Endothelial cell of umbilical vein (primary cell): ENCODE results near the gene TMEFF2. TPM values are rescaled to one million over a fixed set of nuclear protein-coding genes. Genes with fewer than 3 reads are reported as not detected.
"Not testable (repeated sequence)": the region's sequence is repeated elsewhere in the genome, so short reads cannot be mapped to it uniquely, and the experiment has no call there.

Source experiments
- BruUV-seq: library from RNA; stranded (reverse); fragments of 400-500 nt; replicated peaks from 2 replicates; lab custom pipeline; 2021; lab: Mats Ljungman, UMichigan
- CTCF ChIA-PET: fragments of 300-600, 350-600 bp; sonication (Branson Sonifier 250); formaldehyde crosslinking; loops from one replicate; lab custom pipeline; 2021; ENCODE audit warnings: antibody characterized with exemption, inconsistent platforms; lab: Charles Lee
- POLR2A ChIA-PET: fragments of 300-600, 350-600 bp; sonication (Branson Sonifier 250); formaldehyde crosslinking; loops from one replicate; lab custom pipeline; 2021; ENCODE audit warnings: antibody characterized with exemption, inconsistent platforms; lab: Charles Lee
- DNase-seq: peaks from one replicate; pipeline ENCODE4 v3.0.0-alpha.2; 2011; ENCODE audit warnings: low read depth, low spot score
- FAIRE-seq: peaks from 2 replicates; lab custom pipeline; 2011; peaks lifted over from hg19 to GRCh38; lab: Jason Lieb, UNC
- H2AFZ ChIP-seq: 2 replicates; pipeline ENCODE4 v1.6.0; 2012; ENCODE audit warnings: low read depth, low read length, control low read depth, inconsistent platforms
- H3K27ac ChIP-seq: 2 replicates; pipeline ENCODE4 v1.5.1; 2011; ENCODE audit warnings: low read depth, mild to moderate bottlenecking, control low read depth, low read length, moderate library complexity; ENCODE audit not compliant: insufficient read depth
- H3K27me3 ChIP-seq, 2 experiments: 2 replicates each; pipeline versions ENCODE4 v1.6.0 to v1.6.1; 2011; ENCODE audit warnings: low read length in 2 of 2, mixed read lengths in 1 of 2; ENCODE audit not compliant: control insufficient read depth in 2 of 2, insufficient read depth in 2 of 2
- H3K36me3 ChIP-seq, 2 experiments: 2 replicates in 1 of 2; 3 replicates in 1 of 2; pipeline ENCODE4 v1.5.1; 2011; ENCODE audit warnings: low read length in 2 of 2, mild to moderate bottlenecking in 1 of 2, moderate library complexity in 1 of 2; ENCODE audit not compliant: control insufficient read depth in 2 of 2, insufficient read depth in 2 of 2; ENCODE audit errors: extremely low read depth in 1 of 2
- H3K4me1 ChIP-seq: 3 replicates; pipeline ENCODE4 v1.5.1; 2011; ENCODE audit warnings: mild to moderate bottlenecking, low read length; ENCODE audit not compliant: control insufficient read depth, insufficient read depth; ENCODE audit errors: extremely low read depth
- H3K4me2 ChIP-seq: 2 replicates; pipeline ENCODE4 v1.6.1; 2011; ENCODE audit warnings: low read length, control low read depth, mixed read lengths; ENCODE audit not compliant: insufficient read depth
- H3K4me3 ChIP-seq, 3 experiments: fragments of 200-600 bp in 1 of 3; sonication (generic), shearing (Covaris generic) in 1 of 3; replicated peaks in 1 of 3; 2 replicates each; pipeline ENCODE4 v1.5.1; 2011 to 2016; ENCODE audit warnings: control low read depth in 3 of 3, low read length in 3 of 3, mild to moderate bottlenecking in 2 of 3, inconsistent platforms in 1 of 3, low read depth in 1 of 3, moderate library complexity in 1 of 3; ENCODE audit not compliant: insufficient read depth in 1 of 3
- H3K79me2 ChIP-seq: 2 replicates; pipeline ENCODE4 v1.6.0; 2012; ENCODE audit warnings: low read length, inconsistent platforms; ENCODE audit not compliant: control insufficient read depth, insufficient read depth
- H3K9ac ChIP-seq: replicated peaks from 2 replicates; pipeline ENCODE3; 2011; ENCODE audit warnings: low read length, control low read depth; ENCODE audit not compliant: insufficient read depth; ENCODE audit errors: extremely low read depth
- H3K9me1 ChIP-seq: replicated peaks from 3 replicates; pipeline ENCODE4 v1.6.0; 2011; ENCODE audit warnings: mild to moderate bottlenecking, low read length; ENCODE audit not compliant: control insufficient read depth, insufficient read depth; ENCODE audit errors: extremely low read depth
- H3K9me3 ChIP-seq: replicated peaks from 2 replicates; pipeline ENCODE4 v1.5.1; 2012; ENCODE audit warnings: low read length, inconsistent platforms; ENCODE audit not compliant: control insufficient read depth, insufficient read depth
- H4K20me1 ChIP-seq: replicated peaks from 2 replicates; pipeline ENCODE3; 2011; ENCODE audit warnings: mild to moderate bottlenecking, low read length; ENCODE audit not compliant: control insufficient read depth, insufficient read depth; ENCODE audit errors: extremely low read depth
- CTCF ChIP-seq, 2 donors: IDR thresholded peaks; 1 replicate in 1 of 2; 2 replicates in 1 of 2; pipeline ENCODE4 v1.5.1; 2011; ENCODE audit warnings: low read length in 2 of 2, mild to moderate bottlenecking in 2 of 2, moderate library complexity in 2 of 2, control low read depth in 1 of 2, inconsistent platforms in 1 of 2, low read depth in 1 of 2; ENCODE audit not compliant: insufficient read depth in 1 of 2; ENCODE audit errors: extremely low read depth in 1 of 2
- EZH2 ChIP-seq: IDR thresholded peaks from 2 replicates; pipeline ENCODE4 v1.6.1; 2012; ENCODE audit warnings: borderline replicate concordance, low read depth, mild to moderate bottlenecking, moderate library complexity, low read length, inconsistent platforms; ENCODE audit not compliant: severe bottlenecking
- FOS ChIP-seq: IDR thresholded peaks from 2 replicates; pipeline ENCODE4 v1.6.1; 2011; ENCODE audit warnings: mild to moderate bottlenecking, low read length, moderate library complexity, borderline replicate concordance; ENCODE audit not compliant: insufficient read depth
- GATA2 ChIP-seq: IDR thresholded peaks from 2 replicates; pipeline ENCODE4 v1.7.0; 2011; ENCODE audit warnings: low read depth, mild to moderate bottlenecking, moderate library complexity, mixed read lengths, low read length; ENCODE audit not compliant: insufficient read length, insufficient read depth
- JUN ChIP-seq: IDR thresholded peaks from 2 replicates; pipeline ENCODE4 v1.6.1; 2011; ENCODE audit warnings: borderline replicate concordance, low read depth; ENCODE audit not compliant: insufficient read length, insufficient read depth
- MAX ChIP-seq: IDR thresholded peaks from 2 replicates; pipeline ENCODE4 v1.6.1; 2011; ENCODE audit not compliant: insufficient read depth, insufficient read length
- MYC ChIP-seq: IDR thresholded peaks from one replicate; pipeline ENCODE4 v1.6.1; 2011; ENCODE audit warnings: mild to moderate bottlenecking, low read depth, low read length
- POLR2A ChIP-seq: IDR thresholded peaks from 2 replicates; pipeline ENCODE4 v1.6.1; 2012; ENCODE audit warnings: low read depth, mild to moderate bottlenecking, control low read depth, low read length
- POLR2AphosphoS5 ChIP-seq: IDR thresholded peaks from 2 replicates; pipeline ENCODE4 v1.6.1; 2012; ENCODE audit warnings: low read depth, mild to moderate bottlenecking, control low read depth, low read length, moderate library complexity; ENCODE audit not compliant: insufficient read depth
- dilution Hi-C: fragments of 300-500 bp; cut with MboI; formaldehyde crosslinking; loops from one replicate; pipeline ENCODE4 v1.15.0; 2019; ENCODE audit warnings: low sequenced_read_pairs; ENCODE audit not compliant: extremely low pct_ligation_motif_present
- intact Hi-C: fragments of 100-400 bp; cut with micrococcal nuclease; formaldehyde crosslinking; loops from one replicate; pipeline ENCODE4 v1.10.0; 2022
- polyA plus RNA-seq, 4 experiments: library from polyadenylated mRNA; depleted of rRNA in 3 of 4; stranded (reverse) in 3 of 4; unstranded in 1 of 4; fragments of >200 nt; gene quantifications; 2 replicates each; pipeline versions ENCODE4 v1.2.1 to v1.2.3, GENCODE V29; 2011 to 2012; ENCODE audit warnings: missing spikeins in 1 of 4
- total RNA-seq: library from RNA; stranded (reverse); gene quantifications from 2 replicates; pipeline ENCODE4 v1.2.3, GENCODE V29; 2021

TMEFF2 gene
- total and polyA plus RNA-seq, 2 donors (not counting 3 experiments of a cell fraction or from before 2014, with no cell fraction given), result 0.18 to 0.20 TPM

GRCh38 chr2:192117705-192118104 lies 77.0 kb downstream of the TMEFF2 start:
- H3K27me3 ChIP-seq, result no peaks in the 10 kb centered on the region
- no peak overlapping the region for H3K4me3 ChIP-seq
- intact Hi-C loops (no loop called here), dilution Hi-C loops (no loop called here)
- no peaks in the 10 kb centered on the region for H3K4me1 ChIP-seq
- no peak for TF ChIP-seq POLR2AphosphoS5
- TF ChIP-seq CTCF (IDR thresholded peaks at IDR 0.05; ENCODE audit: extremely low read depth in 1 of 2, insufficient read depth in 1 of 2, low read depth in 1 of 2, low read length in 2 of 2), result no peak
- no peak for TF ChIP-seq GATA2
- TF ChIP-seq MYC, result no peak
- no peak for TF ChIP-seq FOS
- TF ChIP-seq POLR2A, result no peak
- TF ChIP-seq JUN, result no peak
- no peak for TF ChIP-seq EZH2
- no peak for TF ChIP-seq MAX
- no peaks in the 10 kb centered on the region for H3K36me3 ChIP-seq
- no peak overlapping the region for H3K4me2 ChIP-seq
- no peaks in the 10 kb centered on the region for H3K9me3 ChIP-seq
- no peaks in the 10 kb centered on the region for H3K79me2 ChIP-seq
- H3K9me1 ChIP-seq, result no peaks in the 10 kb centered on the region
- BruUV-seq, result no TSS peak
- DNase-seq (no peak), FAIRE-seq (no peak)
- H3K27ac ChIP-seq, result no peak overlapping the region
- H2AFZ ChIP-seq, result no peak overlapping the region
- H3K9ac ChIP-seq, result no peak overlapping the region
- ChIA-PET CTCF (interaction anchor here (0.7 to 1.3 kb wide), 3 partner anchors 10 to 305 kb away, joined by 3 read pairs; no protein-coding TSS in a partner anchor), POLR2A (no interaction called here)
- H4K20me1 ChIP-seq, result no peaks in the 10 kb centered on the region

GRCh38 chr2:192111536-192111935 lies 83.2 kb downstream of the TMEFF2 start:
- H3K4me2 ChIP-seq, intact Hi-C loops, H3K79me2 ChIP-seq, FAIRE-seq, H4K20me1 ChIP-seq, H3K9ac ChIP-seq, H3K4me1 ChIP-seq, H2AFZ ChIP-seq, H3K9me1 ChIP-seq, H3K27me3 ChIP-seq, H3K9me3 ChIP-seq, dilution Hi-C loops, H3K4me3 ChIP-seq, H3K27ac ChIP-seq, H3K36me3 ChIP-seq, DNase-seq, CTCF ChIA-PET, BruUV-seq, POLR2A ChIA-PET: not testable (repeated sequence)
